Measurements from ENCODE around the gene TMEM131L.

DNA sequence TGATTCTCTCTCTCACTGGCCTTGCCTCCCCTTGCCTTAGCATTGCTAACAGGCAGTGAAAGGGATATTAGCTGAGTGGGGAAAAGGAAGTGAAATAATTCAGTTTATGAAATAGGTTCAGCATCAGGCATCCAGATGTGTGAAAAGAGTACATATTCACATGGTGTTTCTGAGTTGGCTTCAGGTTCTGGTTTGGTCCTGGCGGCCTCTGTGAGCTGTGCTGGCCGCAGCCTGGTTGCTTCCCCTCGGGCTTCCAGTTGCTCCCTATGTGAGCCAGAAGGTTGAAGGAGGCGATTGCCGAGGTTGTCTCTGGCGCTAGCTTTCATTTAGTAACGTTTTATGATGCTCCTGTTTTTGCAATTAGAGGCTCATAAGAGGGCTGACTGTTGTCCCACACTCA, 118.9 kb downstream of the TMEM131L start:
- TF ChIP-seq, protein P1, sequence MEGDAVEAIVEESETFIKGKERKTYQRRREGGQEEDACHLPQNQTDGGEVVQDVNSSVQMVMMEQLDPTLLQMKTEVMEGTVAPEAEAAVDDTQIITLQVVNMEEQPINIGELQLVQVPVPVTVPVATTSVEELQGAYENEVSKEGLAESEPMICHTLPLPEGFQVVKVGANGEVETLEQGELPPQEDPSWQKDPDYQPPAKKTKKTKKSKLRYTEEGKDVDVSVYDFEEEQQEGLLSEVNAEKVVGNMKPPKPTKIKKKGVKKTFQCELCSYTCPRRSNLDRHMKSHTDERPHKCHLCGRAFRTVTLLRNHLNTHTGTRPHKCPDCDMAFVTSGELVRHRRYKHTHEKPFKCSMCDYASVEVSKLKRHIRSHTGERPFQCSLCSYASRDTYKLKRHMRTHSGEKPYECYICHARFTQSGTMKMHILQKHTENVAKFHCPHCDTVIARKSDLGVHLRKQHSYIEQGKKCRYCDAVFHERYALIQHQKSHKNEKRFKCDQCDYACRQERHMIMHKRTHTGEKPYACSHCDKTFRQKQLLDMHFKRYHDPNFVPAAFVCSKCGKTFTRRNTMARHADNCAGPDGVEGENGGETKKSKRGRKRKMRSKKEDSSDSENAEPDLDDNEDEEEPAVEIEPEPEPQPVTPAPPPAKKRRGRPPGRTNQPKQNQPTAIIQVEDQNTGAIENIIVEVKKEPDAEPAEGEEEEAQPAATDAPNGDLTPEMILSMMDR (IDR thresholded peaks at IDR 0.05) = no peak
- TF ChIP-seq POLR2A (IDR thresholded peaks at IDR 0.05) (no peak), POLR2AphosphoS5 (IDR thresholded peaks at IDR 0.05) (no peak)
